PFSK-1 (cell line): ENCODE measurements around the gene MICALL2.

Experiments
- FOXP2 ChIP-seq: optimal IDR thresholded peaks from 2 replicates; pipeline ENCODE3; 2011; ENCODE audit warnings: borderline replicate concordance, control low read depth, inconsistent platforms; ENCODE audit not compliant: insufficient read depth; ENCODE audit errors: extremely low read length, extremely low read depth
- POLR2AphosphoS5 ChIP-seq: IDR thresholded peaks from 2 replicates; pipeline ENCODE4 v1.6.1; 2012; ENCODE audit warnings: low read depth, mild to moderate bottlenecking, control low read depth, low read length, moderate library complexity
- SIN3A ChIP-seq: IDR thresholded peaks from 2 replicates; pipeline ENCODE4 v1.6.1; 2012; ENCODE audit warnings: mild to moderate bottlenecking, low read length, moderate library complexity, borderline replicate concordance; ENCODE audit not compliant: insufficient read depth
- TAF1 ChIP-seq: IDR thresholded peaks from 2 replicates; pipeline ENCODE4 v1.6.1; 2012; ENCODE audit warnings: low read length, control low read depth, borderline replicate concordance; ENCODE audit not compliant: insufficient read depth
- TF ChIP-seq, protein P1 (sequence below), 2 experiments: IDR thresholded peaks; 2 replicates each; pipeline versions ENCODE4 v1.6.1 to v1.8.0; 2011 to 2012; ENCODE audit warnings: low read depth in 2 of 2, low read length in 2 of 2, control low read depth in 1 of 2, inconsistent platforms in 1 of 2, mild to moderate bottlenecking in 1 of 2, moderate library complexity in 1 of 2; ENCODE audit not compliant: insufficient read depth in 1 of 2

MICALL2 gene

DNA sequence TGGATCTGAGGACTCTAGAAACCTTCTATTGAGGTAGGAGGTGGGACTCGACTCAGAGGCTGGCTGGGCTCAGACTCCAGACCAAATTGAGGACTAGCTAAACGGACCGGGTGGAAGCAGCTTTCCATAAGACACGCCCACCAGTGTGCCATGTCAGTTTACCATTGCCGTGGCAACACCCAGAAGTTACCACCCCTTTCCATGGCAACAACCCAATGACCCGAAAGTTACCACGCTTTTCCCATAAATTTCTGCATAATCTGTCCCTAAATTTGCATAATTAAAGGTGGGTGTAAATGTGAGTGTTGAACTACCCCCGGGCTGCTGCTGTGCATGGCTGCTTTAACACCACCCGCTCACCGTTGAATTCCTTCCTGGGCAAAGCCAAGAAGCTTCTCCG, 58.9 kb downstream of the MICALL2 start:
- TF ChIP-seq, protein P1, sequence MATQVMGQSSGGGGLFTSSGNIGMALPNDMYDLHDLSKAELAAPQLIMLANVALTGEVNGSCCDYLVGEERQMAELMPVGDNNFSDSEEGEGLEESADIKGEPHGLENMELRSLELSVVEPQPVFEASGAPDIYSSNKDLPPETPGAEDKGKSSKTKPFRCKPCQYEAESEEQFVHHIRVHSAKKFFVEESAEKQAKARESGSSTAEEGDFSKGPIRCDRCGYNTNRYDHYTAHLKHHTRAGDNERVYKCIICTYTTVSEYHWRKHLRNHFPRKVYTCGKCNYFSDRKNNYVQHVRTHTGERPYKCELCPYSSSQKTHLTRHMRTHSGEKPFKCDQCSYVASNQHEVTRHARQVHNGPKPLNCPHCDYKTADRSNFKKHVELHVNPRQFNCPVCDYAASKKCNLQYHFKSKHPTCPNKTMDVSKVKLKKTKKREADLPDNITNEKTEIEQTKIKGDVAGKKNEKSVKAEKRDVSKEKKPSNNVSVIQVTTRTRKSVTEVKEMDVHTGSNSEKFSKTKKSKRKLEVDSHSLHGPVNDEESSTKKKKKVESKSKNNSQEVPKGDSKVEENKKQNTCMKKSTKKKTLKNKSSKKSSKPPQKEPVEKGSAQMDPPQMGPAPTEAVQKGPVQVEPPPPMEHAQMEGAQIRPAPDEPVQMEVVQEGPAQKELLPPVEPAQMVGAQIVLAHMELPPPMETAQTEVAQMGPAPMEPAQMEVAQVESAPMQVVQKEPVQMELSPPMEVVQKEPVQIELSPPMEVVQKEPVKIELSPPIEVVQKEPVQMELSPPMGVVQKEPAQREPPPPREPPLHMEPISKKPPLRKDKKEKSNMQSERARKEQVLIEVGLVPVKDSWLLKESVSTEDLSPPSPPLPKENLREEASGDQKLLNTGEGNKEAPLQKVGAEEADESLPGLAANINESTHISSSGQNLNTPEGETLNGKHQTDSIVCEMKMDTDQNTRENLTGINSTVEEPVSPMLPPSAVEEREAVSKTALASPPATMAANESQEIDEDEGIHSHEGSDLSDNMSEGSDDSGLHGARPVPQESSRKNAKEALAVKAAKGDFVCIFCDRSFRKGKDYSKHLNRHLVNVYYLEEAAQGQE (IDR thresholded peaks at IDR 0.05; ENCODE audit: insufficient read depth in 1 of 2, low read depth in 2 of 2, low read length in 2 of 2): no peak
- TF ChIP-seq SIN3A (no peak), TAF1 (no peak), FOXP2 (no peak), POLR2AphosphoS5 (no peak)

DNA sequence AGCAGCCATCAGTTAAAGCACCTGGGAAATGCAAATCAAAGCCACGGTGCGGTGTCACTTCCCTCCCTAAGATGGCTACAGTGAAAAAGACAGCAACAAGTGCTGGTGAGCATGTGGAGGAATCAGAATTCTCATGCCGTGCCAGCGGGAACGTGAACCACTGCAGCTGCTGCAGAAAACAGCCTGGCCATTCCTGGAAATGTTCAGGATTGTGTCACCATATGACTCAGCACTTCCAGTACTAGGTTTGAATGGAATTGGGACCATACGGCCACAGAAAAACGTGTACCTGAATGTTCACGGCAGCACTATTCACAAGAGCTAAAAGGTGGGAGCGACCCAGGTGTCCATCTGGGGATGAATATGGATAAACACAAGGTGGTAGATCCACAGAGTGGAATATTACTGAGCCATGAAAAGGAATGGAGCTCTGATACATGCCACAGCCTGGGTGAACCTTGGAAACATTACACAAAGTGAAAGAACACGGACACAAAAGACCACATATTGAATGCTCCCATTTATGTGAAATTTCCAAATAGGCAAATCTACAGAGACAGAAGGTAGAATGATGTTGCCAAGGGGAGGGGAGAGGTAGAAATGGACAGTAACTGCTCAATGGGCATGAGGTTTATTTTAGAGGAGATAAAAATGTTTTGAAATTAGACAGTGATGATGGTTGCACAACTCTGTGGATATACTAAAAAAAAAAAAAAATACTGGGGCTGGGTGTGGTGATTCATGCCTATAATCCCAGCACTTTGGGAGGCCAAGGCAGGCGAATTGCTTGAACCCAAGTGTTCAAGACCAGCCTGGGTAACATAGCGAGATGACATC, 61.6 kb downstream of the MICALL2 start:
- TF ChIP-seq POLR2AphosphoS5: no peak
- no peak for TF ChIP-seq SIN3A
- TF ChIP-seq FOXP2: no peak
- TF ChIP-seq, protein P1 (IDR thresholded peaks at IDR 0.05; ENCODE audit: insufficient read depth in 1 of 2, low read depth in 2 of 2, low read length in 2 of 2): no peak
- TF ChIP-seq TAF1: no peak

DNA sequence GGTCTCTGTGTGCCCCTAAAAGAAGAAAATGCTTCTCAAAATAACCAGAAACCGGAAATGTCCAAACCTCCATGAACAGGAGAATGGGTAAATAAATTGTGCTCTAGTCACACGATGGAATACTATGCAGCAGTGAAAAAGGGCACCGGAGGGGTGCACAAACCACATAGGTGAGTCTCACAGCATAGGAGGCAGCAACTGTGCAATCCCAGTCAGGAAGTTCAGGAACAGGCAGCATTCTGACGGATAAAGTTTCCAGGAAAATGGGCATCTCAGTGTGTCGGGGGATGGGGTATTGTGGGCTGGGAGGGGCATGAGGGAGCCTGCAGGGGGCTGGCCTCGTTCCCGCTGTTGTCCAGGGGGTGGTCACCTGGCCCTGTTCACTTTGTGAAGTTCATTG, 63.1 kb downstream of the MICALL2 start:
- TF ChIP-seq SIN3A (no peak), TAF1 (no peak), FOXP2 (no peak), POLR2AphosphoS5 (no peak)
- TF ChIP-seq, protein P1 (IDR thresholded peaks at IDR 0.05; ENCODE audit: insufficient read depth in 1 of 2, low read depth in 2 of 2, low read length in 2 of 2): no peak

DNA sequence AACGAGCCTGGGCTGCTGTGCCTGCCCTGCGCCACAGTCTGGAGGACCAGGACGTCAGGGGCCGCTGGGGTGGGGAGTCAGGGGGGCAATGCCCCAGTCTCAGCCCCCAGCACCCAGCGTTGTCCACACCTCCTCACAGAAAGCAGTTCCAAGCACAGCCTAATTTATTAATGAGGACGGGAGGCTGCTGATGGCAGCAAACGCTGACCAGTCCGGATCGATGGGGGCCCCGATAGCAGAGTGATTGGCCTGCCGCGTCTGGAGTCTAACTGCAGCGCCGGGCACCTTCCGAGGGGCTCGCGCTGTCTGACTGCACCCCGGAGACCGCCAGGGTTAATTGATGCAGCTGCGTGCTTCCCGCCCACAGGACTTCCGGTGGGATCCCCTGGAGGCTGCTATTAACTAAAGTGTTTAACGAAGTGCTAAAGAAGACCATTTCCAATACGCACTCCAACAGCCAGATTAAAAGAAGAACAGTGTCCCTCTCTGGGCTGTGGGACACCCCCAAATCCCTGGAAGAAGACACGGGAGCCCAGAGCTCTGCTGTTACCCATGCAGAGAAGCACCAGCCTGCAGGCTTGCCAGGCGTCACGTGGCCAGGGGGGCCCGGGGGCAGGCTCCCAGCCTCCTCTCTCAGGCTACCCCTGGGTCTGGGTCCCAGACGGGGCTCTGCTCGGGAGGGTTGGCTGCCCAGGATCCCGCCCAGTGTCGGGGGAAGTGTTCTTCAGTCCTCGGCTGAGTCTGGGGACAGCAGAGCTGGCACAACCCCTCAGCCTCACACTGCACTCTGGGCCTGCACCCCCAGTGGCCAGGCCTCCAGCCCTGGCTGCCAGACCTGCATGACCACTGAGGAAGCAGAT, 63.8 kb downstream of the MICALL2 start:
- no peak for TF ChIP-seq FOXP2
- TF ChIP-seq, protein P1 (IDR thresholded peaks at IDR 0.05; ENCODE audit: insufficient read depth in 1 of 2, low read depth in 2 of 2, low read length in 2 of 2): no peak
- no peak for TF ChIP-seq SIN3A
- TF ChIP-seq POLR2AphosphoS5: no peak
- no peak for TF ChIP-seq TAF1
